GM18517 (cell line): ENCODE results near the gene ETV6.

Experiments
- ATAC-seq: cut with Tn5 transposase; IDR thresholded peaks from one replicate; pipeline ENCODE4 v1.9.1; 2021; ENCODE audit warnings: mild to moderate bottlenecking, moderate library complexity; ENCODE audit not compliant: unreplicated experiment

Gene ETV6

GRCh38 chr12:11732023-11732422, 82.5 kb downstream of the ETV6 start:
- peak; percentile 33 for ATAC-seq

GRCh38 chr12:11732715-11733114, 83.2 kb downstream of the ETV6 start:
- ATAC-seq: no peak

- ATAC-seq: no peak
Observed at GRCh38 chr12:11734580-11735180, 85.2 kb downstream of the ETV6 start.

GRCh38 chr12:11738450-11738849, 89.0 kb downstream of the ETV6 start:
- ATAC-seq: no peak

GRCh38 chr12:11739980-11740577, 90.6 kb downstream of the ETV6 start:
- ATAC-seq: no peak

GRCh38 chr12:11741434-11742092, 92.1 kb downstream of the ETV6 start:
- ATAC-seq: no peak

- no peak for ATAC-seq
Observed at GRCh38 chr12:11743423-11744409, 94.2 kb downstream of the ETV6 start.

GRCh38 chr12:11744410-11744801, 94.9 kb downstream of the ETV6 start:
- no peak for ATAC-seq

GRCh38 chr12:11745113-11745512, 95.6 kb downstream of the ETV6 start:
- ATAC-seq: no peak

GRCh38 chr12:11746024-11746771, 96.7 kb downstream of the ETV6 start:
- ATAC-seq: no peak

GRCh38 chr12:11746940-11747716, 97.7 kb downstream of the ETV6 start:
- no peak for ATAC-seq

GRCh38 chr12:11747969-11748368, 98.5 kb downstream of the ETV6 start:
- ATAC-seq: no peak

GRCh38 chr12:11748903-11749302, 99.4 kb downstream of the ETV6 start:
- ATAC-seq: no peak

- ATAC-seq: peak; percentile 65
Observed at GRCh38 chr12:11749943-11750690, 100.6 kb downstream of the ETV6 start.

GRCh38 chr12:11752403-11753149, 103.1 kb downstream of the ETV6 start:
- ATAC-seq: no peak

- no peak for ATAC-seq
Observed at GRCh38 chr12:11753150-11753499, 103.7 kb downstream of the ETV6 start.

GRCh38 chr12:11753826-11754225, 104.4 kb downstream of the ETV6 start:
- ATAC-seq: no peak

GRCh38 chr12:11754256-11754655, 104.8 kb downstream of the ETV6 start:
- ATAC-seq: no peak
